ENCODE results near the gene PYGM.

The PYGM gene

DNA sequence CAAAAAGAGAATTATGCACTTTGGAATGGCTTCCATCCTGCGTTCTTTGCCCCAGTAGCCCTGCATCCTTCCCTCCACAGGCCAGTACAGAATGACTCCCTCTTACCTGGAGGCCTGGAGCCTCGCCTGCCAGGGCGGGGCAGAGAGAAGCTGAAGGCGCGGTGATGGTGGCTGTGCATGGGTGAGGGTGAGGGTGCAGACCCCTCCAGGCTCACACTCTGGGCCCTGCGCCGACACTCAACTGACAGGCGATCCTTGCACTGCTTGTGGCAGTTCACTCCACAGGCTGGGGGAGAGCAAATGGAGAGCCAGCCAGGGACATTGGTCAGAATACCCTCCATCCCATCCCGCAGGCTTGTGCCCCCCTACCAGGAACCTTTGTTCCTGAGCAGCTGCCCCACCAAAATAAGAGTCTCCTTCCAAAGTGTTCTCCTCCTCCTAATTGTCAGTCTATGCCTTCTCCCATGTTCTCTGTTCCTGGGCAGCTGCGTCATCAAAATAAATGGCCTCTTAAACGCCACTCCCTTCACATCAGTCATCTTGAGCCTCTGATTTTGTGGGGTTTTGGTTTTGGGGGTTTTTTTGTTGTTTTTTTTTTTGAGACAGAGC lies 30.9 kb downstream of the PYGM start:
- H3K4me1 ChIP-seq (ENCODE audit: insufficient read depth, low read length) = peaks cover 26% of the 10 kb centered on the region
- no peak overlapping the region for H3K9ac ChIP-seq (ENCODE audit: low read depth, low read length)
- no peaks in the 10 kb centered on the region for H3K9me3 ChIP-seq (ENCODE audit: control insufficient read depth, insufficient read depth, low read length)
- H3K36me3 ChIP-seq (ENCODE audit: insufficient read depth, low read length) = no peaks in the 10 kb centered on the region; the same call in 1 of the 2 replicates

- peaks cover 29% of the 10 kb centered on the region for H3K4me1 ChIP-seq (ENCODE audit: insufficient read depth, low read length)
- no peak overlapping the region for H3K9ac ChIP-seq (ENCODE audit: low read depth, low read length)
- no peaks in the 10 kb centered on the region; the same call in 1 of the 2 replicates for H3K36me3 ChIP-seq (ENCODE audit: insufficient read depth, low read length)
- no peaks in the 10 kb centered on the region for H3K9me3 ChIP-seq (ENCODE audit: control insufficient read depth, insufficient read depth, low read length)
Measured at GRCh38 chr11:64726867-64727530, 32.8 kb downstream of the PYGM start.

DNA sequence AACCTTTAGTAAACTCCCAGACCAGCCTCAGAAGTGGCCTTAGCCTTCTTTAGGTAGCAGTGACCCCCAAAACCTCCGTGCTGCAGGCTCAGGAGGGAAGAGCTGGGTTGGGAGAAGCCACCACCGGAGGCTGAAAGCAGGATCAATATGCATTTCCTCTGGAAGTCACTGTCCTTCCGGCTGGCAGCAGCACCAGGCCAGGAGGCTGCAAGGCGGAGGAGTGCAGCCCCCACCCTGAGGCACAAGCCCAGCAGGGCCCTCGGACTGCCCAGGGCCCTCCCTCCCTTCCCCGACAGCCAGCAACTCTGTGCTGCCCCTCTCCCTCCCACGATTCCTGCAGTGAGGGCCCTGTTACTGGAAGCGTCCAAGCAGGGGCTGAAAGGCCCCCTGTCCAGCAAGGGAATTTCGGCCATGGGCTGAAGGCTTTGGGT lies 33.5 kb downstream of the PYGM start:
- no peaks in the 10 kb centered on the region for H3K9me3 ChIP-seq (ENCODE audit: control insufficient read depth, insufficient read depth, low read length)
- peaks cover 29% of the 10 kb centered on the region for H3K4me1 ChIP-seq (ENCODE audit: insufficient read depth, low read length)
- H3K36me3 ChIP-seq (ENCODE audit: insufficient read depth, low read length) = no peaks in the 10 kb centered on the region
- H3K9ac ChIP-seq (ENCODE audit: low read depth, low read length) = no peak overlapping the region

DNA sequence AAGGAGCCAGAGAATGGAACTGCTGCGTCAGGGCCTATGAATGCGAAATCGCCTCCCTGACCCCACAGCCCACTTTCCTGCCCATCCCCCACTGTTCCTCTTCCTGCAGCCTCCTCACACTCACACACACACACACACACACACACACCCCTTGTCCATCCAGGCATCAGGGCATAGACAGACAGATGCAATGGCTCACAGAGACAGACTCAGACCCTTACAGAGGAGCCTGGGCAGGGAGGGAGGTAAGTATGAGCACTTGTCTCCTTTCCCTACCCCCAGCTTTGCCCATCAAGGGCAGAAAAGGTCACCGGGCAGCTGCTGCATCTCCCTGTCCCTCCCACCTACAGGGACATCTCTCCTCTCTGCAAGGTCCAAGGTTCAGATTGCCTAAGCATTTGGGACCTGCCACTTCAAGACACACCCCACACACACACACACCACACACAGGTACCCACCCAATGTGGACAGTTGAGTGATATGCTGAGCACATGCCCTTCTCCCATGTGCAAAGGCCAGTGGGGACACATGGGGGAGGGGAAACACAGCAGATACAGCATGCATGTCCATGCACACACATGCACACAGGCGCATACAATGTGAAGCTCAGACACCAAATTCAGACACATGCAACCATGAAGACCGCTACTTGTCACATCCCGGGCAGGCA lies 34.8 kb downstream of the PYGM start:
- Histone ChIP-seq H3K9ac (ENCODE audit: low read depth, low read length) (no peak overlapping the region), H3K36me3 (ENCODE audit: insufficient read depth, low read length) (no peaks in the 10 kb centered on the region), H3K9me3 (ENCODE audit: control insufficient read depth, insufficient read depth, low read length) (no peaks in the 10 kb centered on the region), H3K4me1 (ENCODE audit: insufficient read depth, low read length) (peaks cover 29% of the 10 kb centered on the region)

DNA sequence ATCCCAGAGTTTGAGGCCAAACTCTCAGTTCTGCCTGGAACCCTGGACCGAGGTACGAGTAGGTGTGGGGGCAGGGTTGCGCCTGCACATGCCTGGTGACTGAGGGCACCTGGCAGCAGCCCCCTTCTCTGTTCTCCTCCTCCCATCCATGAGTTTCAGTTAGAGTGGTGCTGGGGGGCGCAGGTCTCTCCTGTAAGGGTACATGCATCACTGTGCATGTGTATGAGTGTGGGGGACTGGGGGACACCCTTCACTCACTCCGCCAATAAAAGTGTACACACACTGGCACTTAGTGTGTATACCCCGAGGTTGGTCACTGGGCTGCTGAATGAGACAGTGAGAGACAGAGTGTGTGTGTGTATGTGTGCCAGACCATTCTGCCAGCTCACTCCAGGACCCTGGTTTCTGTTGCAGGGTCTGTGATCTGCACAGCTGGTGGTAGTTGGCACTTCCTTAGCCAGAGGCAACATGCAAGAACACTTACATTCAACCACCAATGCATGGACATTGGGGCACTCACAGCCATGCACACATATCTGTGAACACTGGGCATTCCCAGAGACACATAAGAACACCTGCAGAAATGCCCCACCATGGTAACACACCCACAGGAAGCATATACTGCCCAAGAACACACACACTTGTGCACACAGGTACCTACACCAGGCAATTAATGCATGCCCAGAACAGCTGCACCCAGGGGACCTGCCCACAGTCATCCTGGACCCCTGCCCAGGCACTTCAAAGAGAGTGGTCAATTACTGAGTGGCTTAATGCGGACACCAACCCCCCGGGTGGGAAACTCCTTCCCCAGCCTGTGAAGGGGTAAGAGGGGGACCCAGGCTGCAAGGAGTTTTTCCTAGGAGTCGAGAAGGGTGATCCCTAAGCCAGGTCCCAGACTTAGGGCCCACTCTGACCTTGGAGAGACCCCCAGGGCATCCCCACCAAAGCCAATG lies 35.6 kb downstream of the PYGM start:
- Histone ChIP-seq H3K9ac (ENCODE audit: low read depth, low read length) (no peak overlapping the region; the same call in 1 of the 2 replicates), H3K9me3 (ENCODE audit: control insufficient read depth, insufficient read depth, low read length) (no peaks in the 10 kb centered on the region), H3K4me1 (ENCODE audit: insufficient read depth, low read length) (peaks cover 29% of the 10 kb centered on the region), H3K36me3 (ENCODE audit: insufficient read depth, low read length) (no peaks in the 10 kb centered on the region)

GRCh38 chr11:64723117-64723906 lies 36.5 kb downstream of the PYGM start, which contains the start of gene NRXN2:
Gene NRXN2 (minus strand): TSS chr11:64723197. CDS start chr11:64713699, 9,498 bp downstream.
- H3K9ac ChIP-seq (ENCODE audit: low read depth, low read length) = peak within 1 kb of the TSS; percentile 87
- no peaks in the 10 kb centered on the region for H3K36me3 ChIP-seq (ENCODE audit: insufficient read depth, low read length)
- peaks cover 29% of the 10 kb centered on the region for H3K4me1 ChIP-seq (ENCODE audit: insufficient read depth, low read length)
- H3K9me3 ChIP-seq (ENCODE audit: control insufficient read depth, insufficient read depth, low read length) = no peaks in the 10 kb centered on the region

- Histone ChIP-seq H3K4me1 (ENCODE audit: insufficient read depth, low read length) (peaks cover 29% of the 10 kb centered on the region), H3K9ac (ENCODE audit: low read depth, low read length) (no peak overlapping the region), H3K36me3 (ENCODE audit: insufficient read depth, low read length) (no peaks in the 10 kb centered on the region), H3K9me3 (ENCODE audit: control insufficient read depth, insufficient read depth, low read length) (no peaks in the 10 kb centered on the region)
Measured at GRCh38 chr11:64722141-64723065, 37.4 kb downstream of the PYGM start.

DNA sequence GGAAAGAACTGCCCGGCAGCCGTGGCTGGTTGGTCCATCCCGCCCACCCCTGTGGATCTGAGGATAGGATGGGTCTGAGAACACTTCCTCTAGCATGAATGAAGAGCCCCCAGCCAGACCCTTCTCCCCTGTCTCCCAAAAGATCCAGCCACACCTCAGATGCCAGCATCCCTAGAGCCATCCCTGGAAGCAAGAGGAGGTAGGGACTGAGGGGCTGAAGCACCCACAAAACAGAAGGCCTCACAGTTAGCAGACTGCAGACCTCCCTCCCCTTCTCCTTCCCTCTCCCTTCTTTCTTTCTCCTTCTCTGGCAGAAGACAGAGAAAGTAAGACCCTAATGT lies 38.4 kb downstream of the PYGM start:
- peaks cover 30% of the 10 kb centered on the region for H3K4me1 ChIP-seq (ENCODE audit: insufficient read depth, low read length)
- no peaks in the 10 kb centered on the region for H3K36me3 ChIP-seq (ENCODE audit: insufficient read depth, low read length)
- no peaks in the 10 kb centered on the region for H3K9me3 ChIP-seq (ENCODE audit: control insufficient read depth, insufficient read depth, low read length)
- no peak overlapping the region for H3K9ac ChIP-seq (ENCODE audit: low read depth, low read length)

DNA sequence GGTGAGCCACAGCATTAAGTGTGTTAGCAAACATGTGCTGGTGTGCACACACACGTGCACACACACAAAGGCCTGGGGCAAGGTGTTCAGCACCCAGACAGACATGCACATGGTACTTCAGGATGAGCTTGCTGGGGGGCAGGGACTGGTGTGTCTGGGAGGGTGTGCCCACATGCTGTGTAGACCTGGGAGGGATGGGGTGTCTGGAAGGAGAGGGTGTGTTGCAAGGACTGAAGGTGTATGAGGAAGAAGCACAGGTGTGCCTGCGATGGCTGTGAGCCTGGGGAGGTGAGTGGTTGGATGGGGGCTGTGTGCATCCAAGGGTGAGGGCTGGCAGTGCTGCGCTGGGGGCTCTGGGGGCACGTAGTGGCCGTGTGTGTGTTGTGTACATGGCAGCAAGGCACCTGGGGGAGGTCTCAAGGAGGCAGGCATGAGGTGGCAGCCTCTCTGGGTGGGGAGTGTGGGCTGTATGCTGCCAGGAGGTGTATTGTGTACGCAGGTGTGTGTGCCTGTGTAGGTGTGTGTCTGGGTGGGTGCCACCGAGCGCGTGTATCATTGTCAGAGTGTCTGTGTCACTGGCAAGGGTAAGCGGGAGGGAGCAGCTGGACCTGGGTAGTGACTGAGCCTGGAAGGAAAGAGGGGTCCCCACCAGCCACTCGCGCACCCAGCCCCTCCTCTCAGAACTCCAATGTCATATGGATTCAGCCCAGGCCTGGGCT lies 39.0 kb downstream of the PYGM start:
- no peaks in the 10 kb centered on the region for H3K9me3 ChIP-seq (ENCODE audit: control insufficient read depth, insufficient read depth, low read length)
- no peak overlapping the region for H3K9ac ChIP-seq (ENCODE audit: low read depth, low read length)
- peaks cover 27% of the 10 kb centered on the region for H3K4me1 ChIP-seq (ENCODE audit: insufficient read depth, low read length)
- H3K36me3 ChIP-seq (ENCODE audit: insufficient read depth, low read length) = no peaks in the 10 kb centered on the region

GRCh38 chr11:64720167-64720566 lies 39.6 kb downstream of the PYGM start:
- H3K9me3 ChIP-seq (ENCODE audit: control insufficient read depth, insufficient read depth, low read length) = no peaks in the 10 kb centered on the region
- no peaks in the 10 kb centered on the region for H3K36me3 ChIP-seq (ENCODE audit: insufficient read depth, low read length)
- H3K9ac ChIP-seq (ENCODE audit: low read depth, low read length) = no peak overlapping the region
- peaks cover 21% of the 10 kb centered on the region for H3K4me1 ChIP-seq (ENCODE audit: insufficient read depth, low read length)

GRCh38 chr11:64719406-64719805 lies 40.4 kb downstream of the PYGM start:
- Histone ChIP-seq H3K36me3 (ENCODE audit: insufficient read depth, low read length) (no peaks in the 10 kb centered on the region), H3K9ac (ENCODE audit: low read depth, low read length) (no peak overlapping the region), H3K9me3 (ENCODE audit: control insufficient read depth, insufficient read depth, low read length) (no peaks in the 10 kb centered on the region), H3K4me1 (ENCODE audit: insufficient read depth, low read length) (peaks cover 20% of the 10 kb centered on the region)

DNA sequence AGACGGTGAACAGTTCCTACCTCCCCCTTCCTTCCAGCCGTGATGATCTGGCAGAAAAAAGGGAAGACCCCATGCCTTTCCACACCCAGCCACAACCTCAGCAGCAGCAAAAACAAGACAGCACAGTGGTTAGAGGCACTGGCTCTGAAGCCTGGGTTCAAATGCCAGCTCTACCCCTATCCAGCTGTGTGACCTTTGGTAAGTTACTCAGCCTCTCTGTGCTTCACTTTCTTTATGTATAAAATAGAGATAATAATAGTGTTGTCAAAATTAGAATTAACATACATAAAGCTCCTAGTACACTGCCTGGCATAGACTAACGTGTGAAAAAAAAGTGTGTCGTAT lies 41.0 kb downstream of the PYGM start:
- peaks cover 16% of the 10 kb centered on the region; the same call in 1 of the 2 replicates for H3K4me1 ChIP-seq (ENCODE audit: insufficient read depth, low read length)
- H3K9ac ChIP-seq (ENCODE audit: low read depth, low read length) = no peak overlapping the region
- H3K36me3 ChIP-seq (ENCODE audit: insufficient read depth, low read length) = no peaks in the 10 kb centered on the region
- H3K9me3 ChIP-seq (ENCODE audit: control insufficient read depth, insufficient read depth, low read length) = no peaks in the 10 kb centered on the region

All from ES-I3 (cell line).